22Rv1 (cell line): ENCODE results near the gene KNCN.

Experiments
- CTCF ChIP-seq: fragments of 450-650 bp; IDR thresholded peaks from 2 replicates; pipeline ENCODE4 v1.5.1; 2017; ENCODE audit warnings: mild to moderate bottlenecking
- ZFX ChIP-seq: fragments of 450-650 bp; IDR thresholded peaks from 2 replicates; pipeline ENCODE4 v1.6.1; 2017; ENCODE audit warnings: antibody characterized with exemption, borderline replicate concordance

DNA sequence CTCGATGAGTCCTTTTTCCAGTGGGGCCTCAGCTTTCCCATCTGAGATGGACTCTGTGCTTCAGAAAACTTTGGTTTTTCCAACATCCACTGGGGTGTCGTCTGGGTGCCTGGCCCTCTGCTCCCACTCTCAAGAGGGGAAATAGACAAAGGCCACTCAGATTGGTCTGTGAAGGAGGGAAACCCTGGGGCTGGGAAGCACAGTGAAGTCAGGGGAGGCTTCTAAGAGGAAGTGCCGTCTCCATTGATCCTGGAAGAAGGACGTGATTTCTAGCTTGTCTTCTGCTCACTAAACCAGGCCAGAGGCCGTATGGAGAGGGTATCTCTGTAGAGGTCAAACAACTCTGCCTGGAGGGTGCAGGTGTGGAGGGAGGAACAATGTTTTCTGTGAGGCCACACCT lies 5.2 kb downstream of the KNCN start:
- TF ChIP-seq CTCF (no peak), ZFX (no peak)
